Transverse colon (tissue), 3 donors: ENCODE results near the gene MZB1.
A peak's percentile ranks its signal among the peaks of the same experiment; 100 is the strongest.

Experiments used
- EP300 ChIP-seq: sonication (generic); formaldehyde crosslinking; IDR thresholded peaks from one replicate; pipeline ENCODE4 v1.6.1; 2017; ENCODE audit warnings: antibody characterized with exemption, low read depth
- POLR2A ChIP-seq: fragments of 450-650 bp; IDR thresholded peaks from one replicate; pipeline ENCODE4 v1.6.1; 2016; ENCODE audit warnings: antibody characterized with exemption, mild to moderate bottlenecking, moderate library complexity
- TF ChIP-seq, protein P1 (sequence below), 5 experiments: fragments of 200-600 bp in 3 of 5; fragments of 450-650 bp in 2 of 5; sonication (generic) in 3 of 5; IDR thresholded peaks; 1 replicate in 2 of 5; 2 replicates in 3 of 5; pipeline ENCODE4 v1.5.1; 2016 to 2017; ENCODE audit warnings: antibody characterized with exemption in 5 of 5, inconsistent platforms in 3 of 5, mild to moderate bottlenecking in 2 of 5, moderate library complexity in 1 of 5

DNA sequence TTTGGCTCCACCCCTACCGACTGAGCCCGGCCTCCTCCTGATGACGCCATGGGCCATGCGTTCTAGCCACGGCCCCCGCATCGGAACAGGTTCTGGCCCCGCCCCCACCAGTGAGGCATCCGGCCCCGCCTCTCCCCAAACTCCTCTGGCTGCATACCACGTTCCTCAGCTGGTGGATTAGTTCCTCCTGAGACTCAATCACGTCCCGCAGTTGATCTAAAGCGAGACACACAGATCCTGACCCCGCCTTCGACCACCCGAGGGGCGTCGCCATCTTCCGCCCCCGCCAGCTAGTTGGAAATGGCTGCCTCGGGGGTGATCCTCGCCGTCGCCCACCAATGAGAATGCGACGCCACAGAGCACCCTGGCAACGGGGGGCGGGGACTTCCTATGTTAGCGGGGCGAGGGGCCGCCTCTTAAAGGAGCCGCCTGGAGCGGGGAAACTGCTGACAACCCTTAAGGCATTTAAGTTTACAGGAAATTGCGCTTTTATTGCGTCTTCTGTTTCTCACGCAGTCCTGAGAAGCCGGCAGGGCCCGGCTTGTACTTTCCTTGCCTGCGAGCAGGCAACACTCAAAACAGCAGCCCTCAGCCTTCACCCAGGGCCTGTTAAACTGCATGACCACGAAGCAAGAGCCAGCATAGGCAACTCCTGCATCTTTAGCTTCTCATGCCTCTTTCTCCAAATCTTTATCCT lies 14.2 kb upstream of the MZB1 start, which contains the start of gene SPATA24:
- peak; percentile 50 for TF ChIP-seq POLR2A
- TF ChIP-seq, protein P1, sequence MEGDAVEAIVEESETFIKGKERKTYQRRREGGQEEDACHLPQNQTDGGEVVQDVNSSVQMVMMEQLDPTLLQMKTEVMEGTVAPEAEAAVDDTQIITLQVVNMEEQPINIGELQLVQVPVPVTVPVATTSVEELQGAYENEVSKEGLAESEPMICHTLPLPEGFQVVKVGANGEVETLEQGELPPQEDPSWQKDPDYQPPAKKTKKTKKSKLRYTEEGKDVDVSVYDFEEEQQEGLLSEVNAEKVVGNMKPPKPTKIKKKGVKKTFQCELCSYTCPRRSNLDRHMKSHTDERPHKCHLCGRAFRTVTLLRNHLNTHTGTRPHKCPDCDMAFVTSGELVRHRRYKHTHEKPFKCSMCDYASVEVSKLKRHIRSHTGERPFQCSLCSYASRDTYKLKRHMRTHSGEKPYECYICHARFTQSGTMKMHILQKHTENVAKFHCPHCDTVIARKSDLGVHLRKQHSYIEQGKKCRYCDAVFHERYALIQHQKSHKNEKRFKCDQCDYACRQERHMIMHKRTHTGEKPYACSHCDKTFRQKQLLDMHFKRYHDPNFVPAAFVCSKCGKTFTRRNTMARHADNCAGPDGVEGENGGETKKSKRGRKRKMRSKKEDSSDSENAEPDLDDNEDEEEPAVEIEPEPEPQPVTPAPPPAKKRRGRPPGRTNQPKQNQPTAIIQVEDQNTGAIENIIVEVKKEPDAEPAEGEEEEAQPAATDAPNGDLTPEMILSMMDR (IDR thresholded peaks at IDR 0.05): no peak
- no peak for TF ChIP-seq EP300
